Astrocyte (in vitro differentiated cells and primary cell): ENCODE data around the gene SURF6.
"Not testable (repeated sequence)": the region's sequence is repeated elsewhere in the genome, so short reads cannot be mapped to it uniquely, and the experiment has no call there.

Source experiments
- CTCF ChIP-seq: IDR thresholded peaks from 2 replicates; pipeline ENCODE4 v1.5.1; 2011; ENCODE audit warnings: low read depth, mild to moderate bottlenecking, inconsistent platforms, low read length, moderate library complexity; ENCODE audit not compliant: insufficient read depth
- EZH2 ChIP-seq: IDR thresholded peaks from 2 replicates; pipeline ENCODE4 v1.6.1; 2012; ENCODE audit warnings: mild to moderate bottlenecking, low read length, inconsistent platforms; ENCODE audit not compliant: insufficient read depth

DNA sequence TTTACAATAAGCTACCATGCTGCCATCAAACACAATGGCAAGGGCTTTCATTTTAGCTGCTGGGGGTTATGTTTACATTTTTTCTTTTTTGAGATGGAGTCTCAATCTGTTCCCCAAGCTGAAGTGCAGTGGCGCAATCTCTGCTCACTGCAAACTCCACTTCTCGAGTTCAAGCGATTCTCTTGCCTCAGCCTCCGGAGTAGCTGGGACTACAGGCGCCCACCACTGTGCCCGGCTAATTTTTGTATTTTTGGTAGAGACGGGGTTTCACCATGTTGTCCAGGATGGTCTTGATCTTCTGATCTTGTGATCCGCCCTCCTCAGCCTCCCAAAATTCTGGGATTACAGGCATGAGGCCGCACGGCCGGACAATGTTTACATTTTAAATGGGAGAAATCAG is 1.1 kb downstream of the SURF6 start:
- not testable (repeated sequence) for TF ChIP-seq CTCF, EZH2
